GM12864 (cell line): ENCODE measurements around the gene YKT6.

Experiments
- DNase-seq: peaks from one replicate; pipeline ENCODE4 v3.0.0-alpha.2; 2011; ENCODE audit warnings: low read depth
- H3K4me3 ChIP-seq: 2 replicates; pipeline ENCODE4 v1.5.1; 2011; ENCODE audit warnings: mild to moderate bottlenecking, low read depth, low read length, control low read depth
- CTCF ChIP-seq: IDR thresholded peaks from 2 replicates; pipeline ENCODE4 v1.5.1; 2011; ENCODE audit warnings: low read depth, mild to moderate bottlenecking, moderate library complexity, low read length, control low read depth, inconsistent platforms; ENCODE audit errors: missing control alignments

The YKT6 gene

GRCh38 chr7:44219371-44220045 is 18.7 kb downstream of the YKT6 start:
- H3K4me3 ChIP-seq, result no peak overlapping the region
- no peak for TF ChIP-seq CTCF
- no peak for DNase-seq

GRCh38 chr7:44220046-44220357 is 19.2 kb downstream of the YKT6 start:
- DNase-seq, result no peak
- TF ChIP-seq CTCF, result no peak
- H3K4me3 ChIP-seq, result no peak overlapping the region

GRCh38 chr7:44220358-44221112 is 19.8 kb downstream of the YKT6 start:
- H3K4me3 ChIP-seq, result no peak overlapping the region
- DNase-seq, result no peak
- no peak for TF ChIP-seq CTCF

- TF ChIP-seq CTCF, result no peak
- H3K4me3 ChIP-seq, result no peak overlapping the region
- no peak for DNase-seq
Measured at GRCh38 chr7:44221231-44221791, 20.5 kb downstream of the YKT6 start.

GRCh38 chr7:44222074-44222473 is 21.3 kb downstream of the YKT6 start:
- no peak for TF ChIP-seq CTCF
- no peak overlapping the region for H3K4me3 ChIP-seq
- no peak for DNase-seq

GRCh38 chr7:44222776-44223261 is 22.0 kb downstream of the YKT6 start:
- no peak for TF ChIP-seq CTCF

More at GRCh38 chr7:44222776-44223261, 22.0 kb downstream of the YKT6 start:
- DNase-seq, result no peak
- no peak overlapping the region for H3K4me3 ChIP-seq
